HG03439 (cell line): ENCODE measurements around the gene AIFM3.
"Not testable (repeated sequence)": the region's sequence is repeated elsewhere in the genome, so short reads cannot be mapped to it uniquely, and the experiment has no call there.

Experiments used
- ATAC-seq: cut with Tn5 transposase; IDR thresholded peaks from one replicate; pipeline ENCODE4 v1.9.1; 2021; ENCODE audit warnings: mild to moderate bottlenecking, moderate library complexity; ENCODE audit not compliant: unreplicated experiment

AIFM3 gene, protein sequence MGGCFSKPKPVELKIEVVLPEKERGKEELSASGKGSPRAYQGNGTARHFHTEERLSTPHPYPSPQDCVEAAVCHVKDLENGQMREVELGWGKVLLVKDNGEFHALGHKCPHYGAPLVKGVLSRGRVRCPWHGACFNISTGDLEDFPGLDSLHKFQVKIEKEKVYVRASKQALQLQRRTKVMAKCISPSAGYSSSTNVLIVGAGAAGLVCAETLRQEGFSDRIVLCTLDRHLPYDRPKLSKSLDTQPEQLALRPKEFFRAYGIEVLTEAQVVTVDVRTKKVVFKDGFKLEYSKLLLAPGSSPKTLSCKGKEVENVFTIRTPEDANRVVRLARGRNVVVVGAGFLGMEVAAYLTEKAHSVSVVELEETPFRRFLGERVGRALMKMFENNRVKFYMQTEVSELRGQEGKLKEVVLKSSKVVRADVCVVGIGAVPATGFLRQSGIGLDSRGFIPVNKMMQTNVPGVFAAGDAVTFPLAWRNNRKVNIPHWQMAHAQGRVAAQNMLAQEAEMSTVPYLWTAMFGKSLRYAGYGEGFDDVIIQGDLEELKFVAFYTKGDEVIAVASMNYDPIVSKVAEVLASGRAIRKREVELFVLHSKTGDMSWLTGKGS

DNA sequence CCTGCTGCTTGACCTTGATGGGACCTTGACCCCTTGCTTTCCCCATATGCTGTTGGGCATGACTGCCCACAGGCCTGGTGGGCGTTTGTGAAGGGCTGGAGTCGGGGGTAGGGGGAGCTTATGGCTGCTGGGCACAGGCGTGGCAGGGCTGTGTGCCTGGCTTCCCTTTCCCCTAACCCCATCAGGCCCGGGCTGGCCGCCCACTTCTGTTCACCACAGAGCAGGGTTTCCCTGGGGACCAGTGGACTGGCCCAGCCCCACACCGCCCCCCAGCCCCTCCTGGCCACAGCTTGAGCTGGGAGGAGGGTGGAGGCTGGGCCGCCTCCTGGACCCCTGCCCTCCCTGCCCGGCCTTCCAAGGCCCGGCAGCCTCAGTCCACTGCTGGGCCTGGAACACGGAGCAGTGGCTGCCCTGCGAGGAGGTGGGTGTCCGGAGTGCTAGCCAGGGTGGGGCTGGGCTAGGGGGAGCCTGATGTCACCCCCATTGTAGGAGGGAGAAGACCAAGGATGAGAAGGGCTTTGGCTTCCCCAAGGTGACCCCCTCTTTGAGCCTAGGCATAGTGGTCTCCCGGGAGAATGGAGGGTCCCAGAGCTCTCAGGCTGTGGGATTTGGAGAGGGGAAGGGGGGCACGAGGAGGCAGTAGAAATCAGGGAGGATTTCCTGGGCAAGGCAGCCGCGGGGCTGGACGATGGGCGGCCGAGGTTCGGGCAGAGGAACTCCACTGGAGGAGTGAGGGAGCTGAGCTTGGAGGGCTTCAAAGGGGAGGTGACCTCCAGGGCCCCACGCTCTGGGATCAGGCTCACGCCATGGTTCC is at the start of gene AIFM3:
AIFM3 (plus strand) TSS at position 373 of the 814 bp plus-strand sequence. CDS start 690 bp downstream, outside the sequence.
- no peak for ATAC-seq

DNA sequence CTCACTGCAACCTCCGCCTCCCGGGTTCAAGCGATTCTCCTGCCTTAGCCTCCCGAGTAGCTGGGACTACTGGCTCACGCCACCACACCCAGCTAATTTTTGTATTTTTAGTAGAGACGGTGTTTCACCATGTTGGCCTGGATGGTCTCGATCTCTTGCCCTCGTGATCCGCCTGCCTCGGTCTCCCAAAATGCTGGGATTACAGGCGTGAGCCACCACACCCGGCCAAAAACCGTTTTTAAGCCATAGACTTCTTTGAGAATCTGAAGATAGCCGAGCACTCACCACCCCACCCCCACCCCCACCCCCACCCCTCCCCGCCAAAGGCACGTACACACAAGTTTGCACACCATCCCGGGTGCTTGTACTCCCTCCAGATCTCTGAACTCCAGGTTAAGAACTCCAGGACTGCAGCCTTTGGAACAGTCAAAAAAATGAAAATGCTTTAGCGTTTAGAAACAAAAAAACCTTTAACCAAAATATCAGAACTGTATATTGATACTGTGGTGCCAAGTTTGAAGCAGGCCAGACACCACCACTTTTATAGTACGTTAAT is 48.3 kb upstream of the AIFM3 start:
- no peak for ATAC-seq

DNA sequence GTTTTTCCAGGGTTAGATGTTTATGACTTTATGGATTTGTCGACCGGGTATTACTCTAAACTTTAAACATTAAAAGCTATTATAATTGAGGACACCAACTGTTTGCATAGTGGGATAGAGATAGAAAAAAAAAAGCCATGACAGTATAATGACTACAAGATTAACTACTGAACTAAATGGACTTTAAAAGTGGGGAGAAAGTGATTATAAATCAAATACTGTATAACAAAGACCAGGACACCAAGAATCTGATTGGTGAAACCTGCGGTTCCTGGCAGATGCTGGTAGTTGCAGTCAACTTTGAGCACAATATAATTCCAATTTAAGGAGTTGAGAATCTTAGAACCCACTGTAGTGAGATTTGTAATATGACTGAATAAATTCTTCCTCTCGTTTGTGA is 47.3 kb upstream of the AIFM3 start:
- ATAC-seq = no peak

DNA sequence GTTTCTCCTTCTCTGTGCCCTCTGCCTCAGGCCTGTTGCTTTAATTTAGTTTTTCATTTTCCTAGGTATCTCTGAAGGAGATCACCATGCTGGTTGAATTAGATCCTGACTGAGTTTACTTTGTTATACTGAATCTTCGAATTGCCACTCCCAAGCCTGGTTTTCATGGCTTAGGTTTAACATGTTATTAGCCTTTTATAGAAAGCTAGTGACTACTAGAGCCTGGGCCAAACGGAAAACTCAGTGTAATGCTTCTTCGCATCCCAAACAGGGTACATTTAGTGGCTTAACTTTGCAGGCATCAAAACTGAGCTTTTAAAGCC is 46.2 kb upstream of the AIFM3 start:
- ATAC-seq = no peak

DNA sequence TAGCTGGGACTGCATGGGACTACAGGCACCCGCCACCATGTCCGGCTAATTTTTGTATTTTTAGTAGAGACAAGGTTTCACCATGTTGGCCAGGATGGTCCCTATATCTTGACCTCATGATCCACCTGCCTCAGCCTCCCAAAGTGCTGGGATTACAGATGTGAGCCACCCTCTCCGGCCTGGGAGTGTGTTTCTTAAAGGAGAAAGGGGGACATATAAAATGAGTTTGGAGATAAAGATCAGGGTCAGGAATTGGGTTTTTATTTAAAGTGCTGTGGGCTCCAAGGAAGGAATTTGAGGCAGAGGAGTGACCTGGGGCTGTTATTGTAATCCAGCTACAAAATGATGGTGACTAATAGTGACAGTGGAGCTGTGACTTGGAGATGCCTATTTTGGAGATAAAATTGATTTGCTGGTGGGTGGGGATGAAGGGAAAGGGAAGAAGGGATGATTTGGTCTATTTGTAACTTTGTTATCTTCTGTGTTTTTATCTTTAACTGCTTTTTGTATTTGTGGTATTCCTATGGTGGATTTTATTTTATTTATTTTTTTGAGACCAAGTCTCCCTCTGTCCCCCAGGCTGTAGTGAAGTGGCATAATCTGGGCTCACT is 44.8 kb upstream of the AIFM3 start:
- ATAC-seq = no peak

DNA sequence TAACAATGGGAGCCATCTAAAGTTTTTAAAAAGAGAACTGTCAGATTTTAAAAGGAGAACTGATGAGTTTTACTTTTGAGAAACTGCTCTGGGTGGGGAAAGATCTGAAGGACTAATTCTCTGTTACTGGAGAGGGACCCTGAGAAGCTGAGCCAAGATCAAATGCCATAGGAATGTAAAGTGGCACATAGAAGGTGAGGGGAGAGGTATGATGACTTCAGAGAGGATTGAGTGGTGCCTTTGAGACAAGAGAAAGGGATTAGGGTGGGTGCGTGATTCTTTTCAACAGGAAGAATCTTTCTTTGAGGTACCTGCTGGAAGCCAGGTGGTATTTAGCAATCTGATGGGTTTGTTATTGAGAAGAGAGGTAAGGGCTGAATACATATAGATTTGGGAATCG is 40.8 kb upstream of the AIFM3 start:
- no peak for ATAC-seq

DNA sequence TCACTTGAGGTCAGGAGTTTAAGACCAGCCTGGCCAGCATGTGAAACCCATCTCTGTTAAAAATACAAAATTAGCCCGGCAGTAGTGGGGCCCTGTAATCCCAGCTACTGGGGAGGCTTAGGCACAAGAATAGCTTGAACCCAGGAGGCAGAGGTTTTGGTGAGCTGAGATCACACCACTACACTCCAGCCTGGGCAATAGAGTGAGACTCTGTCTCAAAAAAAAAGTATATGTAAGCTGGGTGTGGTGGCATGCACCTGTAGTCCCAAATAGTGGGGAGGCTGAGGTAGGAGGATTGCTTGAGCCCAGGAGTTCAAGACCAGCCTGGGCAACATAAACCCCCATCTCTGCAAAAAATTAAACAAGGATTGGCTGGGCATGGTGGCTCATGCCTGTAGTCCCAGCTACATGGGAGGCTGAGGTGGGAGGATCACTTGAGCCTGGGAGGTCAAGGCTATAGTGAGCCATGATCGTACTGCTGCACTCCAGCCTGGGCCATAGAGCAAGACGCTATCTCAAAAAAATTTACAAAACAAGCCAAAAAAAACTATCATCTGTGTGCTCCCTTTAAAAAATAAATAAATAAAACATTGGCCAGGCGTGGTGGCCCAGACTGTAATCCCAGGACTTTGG is 39.0 kb upstream of the AIFM3 start:
- no peak for ATAC-seq

DNA sequence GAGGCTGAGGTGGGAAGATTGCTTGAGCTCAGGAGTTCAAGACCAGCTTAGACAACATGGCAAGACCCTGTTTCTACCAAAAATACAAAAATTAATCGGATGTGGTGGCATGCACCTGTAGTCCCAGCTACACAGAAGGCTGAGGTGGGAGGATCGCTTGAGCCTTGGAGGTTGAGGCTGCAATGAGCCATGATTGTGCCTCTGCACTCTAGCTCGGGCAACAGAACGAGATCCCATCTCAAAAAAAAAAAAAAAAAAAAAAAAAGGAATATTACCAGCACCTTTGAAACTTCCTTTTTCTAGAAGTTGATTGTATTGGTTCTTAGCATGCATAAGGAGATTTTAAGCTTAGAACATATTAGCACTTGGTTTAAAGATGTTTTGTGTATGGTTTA is 38.5 kb upstream of the AIFM3 start:
- no peak for ATAC-seq

DNA sequence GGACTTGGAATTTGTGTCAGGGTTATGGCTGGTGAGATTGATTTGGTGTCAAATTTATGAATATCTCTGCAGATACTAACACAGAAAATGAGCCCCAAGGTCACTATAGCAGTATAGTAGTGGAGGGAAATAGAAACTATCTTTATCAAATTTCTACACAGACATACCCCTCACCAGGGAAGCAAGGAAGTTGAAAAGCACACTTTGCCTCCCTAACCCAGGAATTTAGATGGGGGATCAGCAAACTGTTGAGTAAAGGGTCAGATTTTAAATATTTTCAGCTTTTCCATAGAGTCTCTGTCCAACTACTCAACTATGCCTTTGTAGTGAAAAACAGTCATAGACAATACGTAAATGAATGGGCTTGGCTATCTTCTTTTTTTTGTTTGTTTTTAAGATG is 37.1 kb upstream of the AIFM3 start:
- ATAC-seq = no peak

DNA sequence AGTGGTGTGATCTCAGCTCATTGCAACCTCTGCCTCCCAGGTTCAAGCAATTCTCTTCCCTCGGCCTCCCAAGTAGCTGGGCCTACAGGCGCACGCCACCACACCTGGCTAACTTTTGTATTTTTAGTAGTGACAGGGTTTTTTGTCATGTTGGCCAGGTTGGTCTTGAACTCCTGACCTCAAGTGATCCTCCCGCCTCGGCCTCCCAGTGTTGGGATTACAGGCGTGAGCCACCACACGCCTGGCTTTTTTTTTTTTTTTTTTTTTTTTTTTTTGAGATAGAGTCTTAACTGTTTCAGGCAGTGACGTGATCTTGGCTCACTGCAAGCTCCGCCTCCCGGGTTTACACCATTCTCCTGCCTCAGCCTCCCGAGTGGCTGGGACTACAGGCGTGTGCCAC is 36.6 kb upstream of the AIFM3 start:
- ATAC-seq = not testable (repeated sequence)

DNA sequence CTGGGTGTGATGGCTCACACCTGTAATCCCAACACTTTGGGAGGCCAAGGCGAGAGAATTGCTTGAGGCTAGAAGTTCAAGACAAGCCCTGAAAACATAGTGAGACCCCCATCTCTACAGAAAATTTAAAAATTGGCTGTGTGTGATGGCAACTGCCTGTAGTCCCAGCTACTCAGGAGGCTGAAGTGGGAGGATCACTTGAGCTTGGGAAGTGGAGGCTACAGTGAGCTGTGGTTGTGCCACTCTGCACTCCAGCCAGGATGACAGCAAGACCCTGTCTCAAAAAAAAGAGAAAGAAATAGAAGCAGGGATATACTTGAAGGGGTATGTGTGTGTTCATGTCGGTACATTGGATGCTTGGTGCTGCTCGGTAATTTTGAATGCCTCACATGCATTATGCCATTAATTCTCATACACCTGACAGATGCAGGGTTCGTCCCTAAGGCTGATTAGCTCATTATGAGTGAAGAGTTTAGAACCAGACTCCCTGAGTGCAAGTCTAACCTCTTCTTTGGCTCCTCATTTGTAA is 35.9 kb upstream of the AIFM3 start:
- ATAC-seq = no peak

DNA sequence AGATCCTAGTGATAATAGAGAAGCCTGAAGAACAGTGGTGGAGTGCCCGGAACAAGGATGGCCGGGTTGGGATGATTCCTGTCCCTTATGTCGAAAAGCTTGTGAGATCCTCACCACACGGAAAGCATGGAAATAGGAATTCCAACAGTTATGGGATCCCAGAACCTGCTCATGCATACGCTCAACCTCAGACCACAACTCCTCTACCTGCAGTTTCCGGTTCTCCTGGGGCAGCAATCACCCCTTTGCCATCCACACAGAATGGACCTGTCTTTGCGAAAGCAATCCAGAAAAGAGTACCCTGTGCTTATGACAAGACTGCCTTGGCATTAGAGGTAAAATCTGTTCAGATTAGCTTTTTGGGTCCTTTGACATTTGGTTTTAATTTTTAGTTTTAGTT is 33.1 kb upstream of the AIFM3 start:
- no peak for ATAC-seq

DNA sequence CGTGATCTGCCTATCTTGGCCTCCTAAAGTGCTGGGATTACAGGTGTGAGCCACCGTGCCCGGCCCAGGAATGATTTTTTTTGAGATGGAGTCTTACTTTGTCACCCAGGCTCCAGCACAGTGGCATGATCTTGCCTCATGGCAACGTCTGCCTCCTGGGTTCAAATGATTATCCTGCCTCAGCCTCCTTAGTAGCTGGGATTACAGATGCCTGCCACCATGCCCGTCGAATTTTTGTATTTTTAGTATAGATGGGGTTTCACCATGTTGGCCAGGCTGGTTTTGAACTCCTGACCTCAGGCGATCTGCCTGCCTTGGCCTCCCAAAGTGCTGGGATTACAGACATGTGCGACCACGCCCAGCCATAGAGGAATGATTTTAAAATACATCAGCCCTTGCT is 32.0 kb upstream of the AIFM3 start:
- not testable (repeated sequence) for ATAC-seq

DNA sequence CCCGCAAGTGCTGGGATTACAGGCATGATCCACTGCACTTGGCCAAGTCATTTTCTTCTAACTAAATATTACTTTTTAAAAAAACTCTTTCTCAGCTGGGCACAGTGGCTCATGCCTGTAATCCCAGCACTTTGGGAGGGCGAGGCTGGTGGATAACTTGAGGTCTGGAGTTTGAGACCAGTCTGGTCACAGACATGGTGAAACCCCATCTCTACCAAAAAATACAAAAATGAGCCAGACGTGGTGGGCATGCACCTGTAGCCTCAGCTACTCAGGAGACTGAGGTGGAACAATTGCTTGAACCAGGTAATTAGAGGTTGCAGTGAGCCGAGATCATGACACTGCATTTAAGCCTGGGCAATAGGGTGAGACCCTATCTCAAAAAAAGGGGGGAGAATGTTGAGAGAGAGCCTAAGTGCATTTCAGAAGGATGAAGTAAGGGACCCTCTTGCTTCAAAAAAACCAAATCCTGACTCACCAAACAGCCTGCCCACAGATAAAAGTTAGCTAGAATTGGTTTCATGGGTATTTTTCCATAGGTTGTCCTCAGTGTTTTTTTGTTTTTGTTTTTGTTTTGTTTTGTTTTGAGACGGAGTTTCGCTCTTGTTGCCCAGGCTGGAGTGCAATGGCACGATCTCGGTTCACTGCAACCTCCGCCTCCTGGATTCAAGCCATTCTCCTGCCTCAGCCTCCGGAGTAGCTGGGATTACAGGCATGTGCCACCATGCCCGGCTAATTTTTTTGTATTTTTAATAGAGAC is 31.1 kb upstream of the AIFM3 start:
- not testable (repeated sequence) for ATAC-seq

DNA sequence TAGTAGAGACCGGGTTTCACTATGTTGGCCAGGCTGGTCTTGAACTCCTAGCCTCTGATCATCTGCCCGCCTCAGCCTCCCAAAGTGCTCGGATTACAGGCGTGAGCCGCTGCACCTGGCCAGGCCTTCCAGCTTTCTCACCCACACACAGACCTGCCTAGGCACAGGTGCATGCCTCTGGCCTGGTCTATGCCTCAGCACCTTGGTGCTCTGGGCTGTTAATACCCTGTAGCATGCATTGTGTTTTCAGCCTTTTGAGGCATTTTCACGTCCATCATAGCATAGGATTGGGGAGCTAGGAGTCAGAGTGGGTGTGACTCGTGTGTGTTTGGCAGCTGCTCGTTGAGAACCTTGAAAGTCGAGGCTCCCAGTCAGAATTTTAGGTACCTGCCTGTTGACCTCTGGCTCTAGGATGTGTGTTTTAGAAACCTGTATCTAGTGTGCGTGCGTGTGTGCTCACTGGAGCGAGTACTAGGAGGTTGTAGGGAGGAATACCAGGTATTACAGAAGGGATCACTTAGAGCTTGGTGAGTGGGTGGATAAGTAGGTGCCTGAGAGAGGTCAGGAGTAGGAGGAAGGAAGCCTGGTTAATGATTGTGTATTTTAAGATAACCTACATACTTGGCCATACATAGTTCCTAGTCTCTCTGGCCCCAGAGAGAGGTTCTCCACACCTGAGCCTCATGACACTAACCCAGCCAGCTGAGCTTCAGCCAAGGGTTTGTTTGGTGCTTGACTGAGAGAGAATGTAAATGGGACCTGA is 29.8 kb upstream of the AIFM3 start:
- no peak for ATAC-seq

DNA sequence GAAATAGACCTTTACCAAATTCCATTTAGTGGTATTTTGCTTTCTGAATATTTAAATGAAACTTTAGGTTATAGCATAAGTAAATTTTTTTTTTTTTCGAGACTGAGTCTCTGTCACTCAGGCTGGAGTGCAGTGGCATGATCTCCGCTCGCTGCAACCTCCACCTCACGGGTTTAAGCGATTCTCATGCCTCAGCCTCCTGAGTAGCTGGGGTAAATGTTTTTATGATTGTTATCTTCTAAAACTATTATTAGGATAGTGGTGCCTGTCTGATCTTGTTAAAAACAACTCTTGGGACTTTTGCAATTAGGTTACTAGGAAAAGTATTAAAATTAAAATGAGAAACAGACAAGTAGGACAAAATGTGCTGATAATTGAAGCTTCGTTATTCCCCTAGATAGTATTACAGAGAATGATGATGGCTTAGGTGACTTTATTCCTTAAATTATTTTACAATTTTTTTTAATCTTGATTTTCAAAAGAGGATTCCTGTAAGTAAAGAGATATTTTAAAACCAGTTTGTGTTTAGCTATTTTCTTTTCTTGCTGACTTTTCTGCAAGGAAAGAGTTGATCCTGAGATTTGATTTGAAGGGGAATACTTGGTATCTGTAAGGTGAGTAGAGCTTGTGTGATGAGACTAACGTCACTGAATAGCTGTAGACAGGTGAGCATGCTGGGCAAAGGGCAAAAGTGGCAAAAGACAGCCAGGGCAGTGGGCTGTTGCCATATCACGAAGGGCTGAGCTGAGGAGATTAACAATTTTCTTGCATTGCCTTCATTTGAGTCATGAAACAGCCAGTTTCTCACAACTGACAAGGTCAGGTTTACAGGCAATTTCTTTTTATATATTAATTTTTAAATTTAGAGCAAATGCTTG is 29.0 kb upstream of the AIFM3 start:
- ATAC-seq = no peak

DNA sequence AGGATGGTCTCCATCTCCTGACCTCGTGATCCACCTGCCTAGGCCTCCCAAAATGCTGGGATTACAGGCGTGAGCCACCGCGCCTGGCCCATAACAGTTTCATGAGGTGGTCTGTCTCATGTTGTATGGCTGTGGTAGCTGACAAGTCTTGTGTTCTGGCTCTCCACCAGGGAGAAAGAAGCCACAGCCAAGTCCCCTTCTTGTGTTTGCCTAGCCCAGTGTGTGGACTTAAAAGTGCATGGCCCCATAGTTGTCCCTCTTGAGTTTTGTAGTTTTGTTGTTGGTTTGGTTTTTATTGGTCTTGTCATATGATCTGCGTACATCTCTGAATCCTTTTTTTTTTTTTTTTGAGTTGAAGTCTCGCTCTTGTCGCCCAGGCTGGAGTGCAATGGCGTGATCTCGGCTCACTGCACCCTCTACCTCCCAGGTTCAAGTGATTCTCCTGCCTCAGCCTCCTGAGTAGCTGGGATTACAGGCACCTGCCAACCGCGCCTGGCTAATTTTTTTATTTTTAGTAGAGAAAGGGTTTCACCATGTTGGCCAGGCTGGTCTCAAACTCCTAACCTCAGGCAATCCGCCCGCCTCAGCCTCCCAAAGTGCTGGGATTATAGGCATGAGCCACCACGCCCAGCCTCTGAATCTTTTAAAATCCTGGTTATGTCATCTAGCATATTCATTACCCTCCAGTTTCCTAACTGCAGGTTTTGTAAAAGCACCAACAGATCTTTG is 27.4 kb upstream of the AIFM3 start:
- ATAC-seq = not testable (repeated sequence)
